Esophagus squamous epithelium (tissue), 4 donors: ENCODE measurements around the gene MEF2C.

Experiments used
- CTCF ChIP-seq, 6 experiments: fragments of 450-650 bp in 4 of 6; fragments of 200-600 bp in 2 of 6; sonication (generic) in 2 of 6; IDR thresholded peaks; one replicate each; pipeline ENCODE4 v1.5.1; 2016 to 2019; ENCODE audit warnings: antibody characterized with exemption in 6 of 6, mild to moderate bottlenecking in 4 of 6, moderate library complexity in 4 of 6
- POLR2A ChIP-seq, 4 donors: fragments of 450-650 bp; IDR thresholded peaks; one replicate each; pipeline ENCODE4 v1.6.1; 2017; ENCODE audit warnings: antibody characterized with exemption in 4 of 4, mild to moderate bottlenecking in 4 of 4, moderate library complexity in 3 of 4

DNA sequence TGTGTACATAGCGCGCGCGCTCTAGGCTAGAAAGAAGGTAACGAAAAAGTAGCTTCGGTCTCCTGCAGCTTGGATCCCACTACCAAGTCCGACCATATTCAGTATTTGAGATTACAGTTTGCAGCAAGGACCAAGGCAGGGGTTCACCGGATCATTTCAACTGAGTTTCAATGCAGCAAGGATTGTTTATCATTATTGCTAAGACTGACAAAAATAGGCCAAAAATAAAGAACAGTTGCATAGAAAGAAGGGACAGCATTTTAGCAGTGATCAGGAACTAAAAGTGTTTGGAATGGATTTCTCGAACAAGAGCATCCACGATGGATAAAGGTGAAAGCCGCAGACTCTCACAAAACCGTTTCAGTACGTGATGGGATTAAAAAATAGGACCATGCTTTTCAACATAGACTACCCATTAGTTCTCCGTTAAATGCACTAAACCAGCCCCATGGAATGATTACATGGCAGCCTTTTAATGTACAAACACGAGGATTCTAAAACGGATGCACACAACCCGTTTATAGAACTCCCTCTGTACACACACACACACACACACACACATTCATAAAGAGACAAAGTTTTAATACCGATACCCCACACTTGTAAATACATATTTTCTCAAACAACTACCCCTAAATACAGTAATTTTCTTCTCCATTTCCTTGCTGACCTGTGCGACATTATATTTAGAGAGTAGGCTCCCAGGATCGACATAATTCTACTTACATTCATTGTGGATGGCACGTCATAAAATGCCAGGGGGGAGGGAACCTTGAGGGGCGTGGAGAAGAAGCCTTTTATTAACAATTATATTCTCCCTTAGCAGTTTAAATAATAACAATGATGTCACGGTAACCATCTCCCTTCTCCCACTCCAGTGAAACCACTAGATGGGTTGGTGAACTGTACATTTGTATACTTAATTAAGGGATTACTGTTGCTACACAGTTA is 197.1 kb downstream of the MEF2C start:
- TF ChIP-seq CTCF (IDR thresholded peaks at IDR 0.05): no peak
- no peak for TF ChIP-seq POLR2A (IDR thresholded peaks at IDR 0.05)
